Endothelial cell of umbilical vein (primary cell): ENCODE measurements around the gene CNPY1. TPM values are rescaled to one million over a fixed set of nuclear protein-coding genes. Genes with fewer than 3 reads are reported as not detected.

Source experiments
- BruUV-seq: library from RNA; stranded (reverse); fragments of 400-500 nt; replicated peaks from 2 replicates; lab custom pipeline; 2021; lab: Mats Ljungman, UMichigan
- CTCF ChIA-PET: fragments of 300-600, 350-600 bp; sonication (Branson Sonifier 250); formaldehyde crosslinking; loops from one replicate; lab custom pipeline; 2021; ENCODE audit warnings: antibody characterized with exemption, inconsistent platforms; lab: Charles Lee
- POLR2A ChIA-PET: fragments of 300-600, 350-600 bp; sonication (Branson Sonifier 250); formaldehyde crosslinking; loops from one replicate; lab custom pipeline; 2021; ENCODE audit warnings: antibody characterized with exemption, inconsistent platforms; lab: Charles Lee
- DNase-seq: peaks from one replicate; pipeline ENCODE4 v3.0.0-alpha.2; 2011; ENCODE audit warnings: low read depth, low spot score
- FAIRE-seq: peaks from 2 replicates; lab custom pipeline; 2011; peaks lifted over from hg19 to GRCh38; lab: Jason Lieb, UNC
- H2AFZ ChIP-seq: 2 replicates; pipeline ENCODE4 v1.6.0; 2012; ENCODE audit warnings: low read depth, low read length, control low read depth, inconsistent platforms
- H3K27ac ChIP-seq: 2 replicates; pipeline ENCODE4 v1.5.1; 2011; ENCODE audit warnings: low read depth, mild to moderate bottlenecking, control low read depth, low read length, moderate library complexity; ENCODE audit not compliant: insufficient read depth
- H3K27me3 ChIP-seq, 2 experiments: 2 replicates each; pipeline versions ENCODE4 v1.6.0 to v1.6.1; 2011; ENCODE audit warnings: low read length in 2 of 2, mixed read lengths in 1 of 2; ENCODE audit not compliant: control insufficient read depth in 2 of 2, insufficient read depth in 2 of 2
- H3K36me3 ChIP-seq, 2 experiments: 2 replicates in 1 of 2; 3 replicates in 1 of 2; pipeline ENCODE4 v1.5.1; 2011; ENCODE audit warnings: low read length in 2 of 2, mild to moderate bottlenecking in 1 of 2, moderate library complexity in 1 of 2; ENCODE audit not compliant: control insufficient read depth in 2 of 2, insufficient read depth in 2 of 2; ENCODE audit errors: extremely low read depth in 1 of 2
- H3K4me1 ChIP-seq: 3 replicates; pipeline ENCODE4 v1.5.1; 2011; ENCODE audit warnings: mild to moderate bottlenecking, low read length; ENCODE audit not compliant: control insufficient read depth, insufficient read depth; ENCODE audit errors: extremely low read depth
- H3K4me2 ChIP-seq: 2 replicates; pipeline ENCODE4 v1.6.1; 2011; ENCODE audit warnings: low read length, control low read depth, mixed read lengths; ENCODE audit not compliant: insufficient read depth
- H3K4me3 ChIP-seq, 3 experiments: fragments of 200-600 bp in 1 of 3; sonication (generic), shearing (Covaris generic) in 1 of 3; replicated peaks in 1 of 3; 2 replicates each; pipeline ENCODE4 v1.5.1; 2011 to 2016; ENCODE audit warnings: control low read depth in 3 of 3, low read length in 3 of 3, mild to moderate bottlenecking in 2 of 3, inconsistent platforms in 1 of 3, low read depth in 1 of 3, moderate library complexity in 1 of 3; ENCODE audit not compliant: insufficient read depth in 1 of 3
- H3K79me2 ChIP-seq: 2 replicates; pipeline ENCODE4 v1.6.0; 2012; ENCODE audit warnings: low read length, inconsistent platforms; ENCODE audit not compliant: control insufficient read depth, insufficient read depth
- H3K9ac ChIP-seq: replicated peaks from 2 replicates; pipeline ENCODE3; 2011; ENCODE audit warnings: low read length, control low read depth; ENCODE audit not compliant: insufficient read depth; ENCODE audit errors: extremely low read depth
- H3K9me1 ChIP-seq: replicated peaks from 3 replicates; pipeline ENCODE4 v1.6.0; 2011; ENCODE audit warnings: mild to moderate bottlenecking, low read length; ENCODE audit not compliant: control insufficient read depth, insufficient read depth; ENCODE audit errors: extremely low read depth
- H3K9me3 ChIP-seq: replicated peaks from 2 replicates; pipeline ENCODE4 v1.5.1; 2012; ENCODE audit warnings: low read length, inconsistent platforms; ENCODE audit not compliant: control insufficient read depth, insufficient read depth
- H4K20me1 ChIP-seq: replicated peaks from 2 replicates; pipeline ENCODE3; 2011; ENCODE audit warnings: mild to moderate bottlenecking, low read length; ENCODE audit not compliant: control insufficient read depth, insufficient read depth; ENCODE audit errors: extremely low read depth
- CTCF ChIP-seq, 2 donors: IDR thresholded peaks; 1 replicate in 1 of 2; 2 replicates in 1 of 2; pipeline ENCODE4 v1.5.1; 2011; ENCODE audit warnings: low read length in 2 of 2, mild to moderate bottlenecking in 2 of 2, moderate library complexity in 2 of 2, control low read depth in 1 of 2, inconsistent platforms in 1 of 2, low read depth in 1 of 2; ENCODE audit not compliant: insufficient read depth in 1 of 2; ENCODE audit errors: extremely low read depth in 1 of 2
- EZH2 ChIP-seq: IDR thresholded peaks from 2 replicates; pipeline ENCODE4 v1.6.1; 2012; ENCODE audit warnings: borderline replicate concordance, low read depth, mild to moderate bottlenecking, moderate library complexity, low read length, inconsistent platforms; ENCODE audit not compliant: severe bottlenecking
- FOS ChIP-seq: IDR thresholded peaks from 2 replicates; pipeline ENCODE4 v1.6.1; 2011; ENCODE audit warnings: mild to moderate bottlenecking, low read length, moderate library complexity, borderline replicate concordance; ENCODE audit not compliant: insufficient read depth
- GATA2 ChIP-seq: IDR thresholded peaks from 2 replicates; pipeline ENCODE4 v1.7.0; 2011; ENCODE audit warnings: low read depth, mild to moderate bottlenecking, moderate library complexity, mixed read lengths, low read length; ENCODE audit not compliant: insufficient read length, insufficient read depth
- JUN ChIP-seq: IDR thresholded peaks from 2 replicates; pipeline ENCODE4 v1.6.1; 2011; ENCODE audit warnings: borderline replicate concordance, low read depth; ENCODE audit not compliant: insufficient read length, insufficient read depth
- MAX ChIP-seq: IDR thresholded peaks from 2 replicates; pipeline ENCODE4 v1.6.1; 2011; ENCODE audit not compliant: insufficient read depth, insufficient read length
- MYC ChIP-seq: IDR thresholded peaks from one replicate; pipeline ENCODE4 v1.6.1; 2011; ENCODE audit warnings: mild to moderate bottlenecking, low read depth, low read length
- POLR2A ChIP-seq: IDR thresholded peaks from 2 replicates; pipeline ENCODE4 v1.6.1; 2012; ENCODE audit warnings: low read depth, mild to moderate bottlenecking, control low read depth, low read length
- POLR2AphosphoS5 ChIP-seq: IDR thresholded peaks from 2 replicates; pipeline ENCODE4 v1.6.1; 2012; ENCODE audit warnings: low read depth, mild to moderate bottlenecking, control low read depth, low read length, moderate library complexity; ENCODE audit not compliant: insufficient read depth
- dilution Hi-C: fragments of 300-500 bp; cut with MboI; formaldehyde crosslinking; loops from one replicate; pipeline ENCODE4 v1.15.0; 2019; ENCODE audit warnings: low sequenced_read_pairs; ENCODE audit not compliant: extremely low pct_ligation_motif_present
- intact Hi-C: fragments of 100-400 bp; cut with micrococcal nuclease; formaldehyde crosslinking; loops from one replicate; pipeline ENCODE4 v1.10.0; 2022
- polyA plus RNA-seq, 4 experiments: library from polyadenylated mRNA; depleted of rRNA in 3 of 4; stranded (reverse) in 3 of 4; unstranded in 1 of 4; fragments of >200 nt; gene quantifications; 2 replicates each; pipeline versions ENCODE4 v1.2.1 to v1.2.3, GENCODE V29; 2011 to 2012; ENCODE audit warnings: missing spikeins in 1 of 4
- total RNA-seq: library from RNA; stranded (reverse); gene quantifications from 2 replicates; pipeline ENCODE4 v1.2.3, GENCODE V29; 2021

The CNPY1 gene
- total and polyA plus RNA-seq, 2 donors (not counting 3 experiments of a cell fraction or from before 2014, with no cell fraction given): not detected

- DNase-seq (no peak), FAIRE-seq (no peak)
- CTCF ChIA-PET: no interaction called here
- no peak overlapping the region for H3K4me2 ChIP-seq
- no peaks in the 10 kb centered on the region for H3K9me3 ChIP-seq
- no peak overlapping the region for H3K4me3 ChIP-seq
- POLR2A ChIA-PET: no interaction called here
- H4K20me1 ChIP-seq: no peaks in the 10 kb centered on the region
- dilution Hi-C loops (no loop called here), intact Hi-C loops (no loop called here)
- H2AFZ ChIP-seq: no peak overlapping the region
- H3K36me3 ChIP-seq: no peaks in the 10 kb centered on the region
- no peaks in the 10 kb centered on the region for H3K27me3 ChIP-seq
- H3K9ac ChIP-seq: no peak overlapping the region
- no peaks in the 10 kb centered on the region for H3K4me1 ChIP-seq
- H3K79me2 ChIP-seq: no peaks in the 10 kb centered on the region
- no peak overlapping the region for H3K27ac ChIP-seq
- TF ChIP-seq CTCF (IDR thresholded peaks at IDR 0.05; ENCODE audit: extremely low read depth in 1 of 2, insufficient read depth in 1 of 2, low read depth in 1 of 2, low read length in 2 of 2): no peak
- no peak for TF ChIP-seq POLR2A
- TF ChIP-seq GATA2: no peak
- no peak for TF ChIP-seq FOS
- TF ChIP-seq MAX: no peak
- no TSS peak for BruUV-seq
- H3K9me1 ChIP-seq: no peaks in the 10 kb centered on the region
Observed at GRCh38 chr7:155578016-155578415, 31.7 kb upstream of the CNPY1 start.

DNA sequence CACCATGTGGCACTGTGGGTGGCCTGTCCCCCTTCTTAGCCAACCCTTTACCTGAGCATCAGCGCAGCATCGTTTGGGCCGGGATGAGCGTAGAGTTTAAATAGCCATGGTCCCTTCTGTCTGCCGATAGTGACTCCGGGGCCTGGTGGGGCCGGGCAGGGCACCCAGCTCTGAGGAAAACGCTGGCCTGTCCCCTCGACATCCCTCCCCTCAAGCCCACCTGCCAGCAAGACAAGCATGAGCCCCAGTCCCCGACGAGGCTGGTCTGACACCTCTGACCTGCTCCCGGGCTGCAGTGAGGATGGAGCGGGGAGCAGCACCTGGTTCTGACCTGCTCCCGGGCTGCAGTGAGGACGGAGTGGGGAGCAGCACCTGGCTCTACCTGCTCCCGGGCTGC is 31.1 kb upstream of the CNPY1 start:
- H3K4me3 ChIP-seq: no peak overlapping the region
- H3K4me1 ChIP-seq: no peaks in the 10 kb centered on the region
- ChIA-PET CTCF (no interaction called here), POLR2A (no interaction called here)
- dilution Hi-C loops: no loop called here
- intact Hi-C loops: no loop called here
- TF ChIP-seq POLR2AphosphoS5 (no peak), MAX (no peak), GATA2 (no peak), EZH2 (no peak), FOS (no peak), MYC (no peak), CTCF (IDR thresholded peaks at IDR 0.05; ENCODE audit: extremely low read depth in 1 of 2, insufficient read depth in 1 of 2, low read depth in 1 of 2, low read length in 2 of 2) (no peak), JUN (no peak), POLR2A (no peak)
- FAIRE-seq (no peak), DNase-seq (no peak)
- H3K27me3 ChIP-seq: no peaks in the 10 kb centered on the region
- H3K36me3 ChIP-seq: no peaks in the 10 kb centered on the region
- no peaks in the 10 kb centered on the region for H3K79me2 ChIP-seq
- no peaks in the 10 kb centered on the region for H3K9me3 ChIP-seq
- no peak overlapping the region for H3K9ac ChIP-seq
- no peak overlapping the region for H2AFZ ChIP-seq
- no peaks in the 10 kb centered on the region for H4K20me1 ChIP-seq
- no peak overlapping the region for H3K27ac ChIP-seq
- H3K4me2 ChIP-seq: no peak overlapping the region
- BruUV-seq: no TSS peak
- H3K9me1 ChIP-seq: no peaks in the 10 kb centered on the region
